GM19468 (cell line): ENCODE data around the gene ALG2.

Experiments used
- ATAC-seq: cut with Tn5 transposase; IDR thresholded peaks from one replicate; pipeline ENCODE4 v1.9.1; 2021; ENCODE audit warnings: mild to moderate bottlenecking, moderate library complexity, moderate number of reproducible peaks; ENCODE audit not compliant: unreplicated experiment; ENCODE audit errors: extremely low read depth

Gene ALG2

GRCh38 chr9:99177576-99178366 is 44.0 kb downstream of the ALG2 start:
- no peak for ATAC-seq

GRCh38 chr9:99176527-99177013 is 45.2 kb downstream of the ALG2 start:
- no peak for ATAC-seq

GRCh38 chr9:99173570-99174504 is 47.9 kb downstream of the ALG2 start:
- ATAC-seq: no peak

- ATAC-seq: no peak
Measured at GRCh38 chr9:99172124-99173091, 49.3 kb downstream of the ALG2 start.

- ATAC-seq: no peak
Measured at GRCh38 chr9:99171225-99172123, 50.3 kb downstream of the ALG2 start.

GRCh38 chr9:99169982-99170761 is 51.6 kb downstream of the ALG2 start:
- ATAC-seq: no peak

- ATAC-seq: no peak
Measured at GRCh38 chr9:99169086-99169485, 52.7 kb downstream of the ALG2 start.

GRCh38 chr9:99167694-99168093 is 54.0 kb downstream of the ALG2 start:
- ATAC-seq: no peak

GRCh38 chr9:99167119-99167518 is 54.6 kb downstream of the ALG2 start:
- ATAC-seq: no peak
